ENCODE measurements around the gene HMX3.

The HMX3 gene

DNA sequence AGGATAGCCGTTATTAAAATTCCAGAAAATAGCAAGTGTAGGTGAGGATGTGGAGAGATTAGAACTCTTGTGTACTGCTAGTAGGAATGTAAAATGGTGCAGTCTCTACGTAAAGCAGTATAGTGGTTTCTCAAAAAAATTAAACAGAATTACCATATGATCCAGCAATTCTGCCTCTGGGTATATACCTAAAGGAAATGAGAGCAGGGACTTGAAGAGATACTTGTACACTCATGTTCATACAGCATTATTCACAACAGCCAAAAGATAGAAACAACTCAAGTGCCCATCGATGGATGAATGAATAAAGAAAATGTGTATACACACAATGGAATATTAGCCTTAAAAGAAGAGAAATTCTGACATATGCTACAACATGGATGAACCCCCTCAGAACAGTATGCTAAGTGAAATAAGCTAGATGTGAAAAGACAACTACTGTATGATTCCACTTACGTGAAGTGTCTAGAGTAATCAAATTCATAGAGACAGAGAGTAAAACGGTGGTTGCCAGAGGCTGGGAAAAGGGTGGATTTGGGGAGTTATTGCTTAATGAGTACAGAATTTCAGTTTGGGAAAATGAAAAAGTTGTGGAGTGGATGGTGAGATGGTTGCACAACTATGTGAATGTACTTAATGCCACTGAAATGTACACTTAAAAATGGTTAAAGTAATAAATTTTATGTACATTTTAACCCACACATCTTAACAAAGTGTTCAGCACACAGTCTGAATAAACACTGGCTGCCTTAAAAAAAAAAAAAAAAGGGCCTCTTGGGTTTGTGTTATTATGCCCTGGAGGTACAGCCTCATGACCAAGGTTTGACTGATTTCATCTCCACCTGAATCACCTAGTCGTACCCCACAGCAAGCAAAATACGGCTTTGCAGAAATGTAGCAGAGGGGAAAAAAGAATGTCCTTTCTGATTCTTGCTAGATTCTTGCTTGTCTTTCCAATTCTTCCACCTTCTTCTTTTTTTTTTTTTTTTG, 44.6 kb downstream of the HMX3 start:
- no peak for DNase-seq

DNA sequence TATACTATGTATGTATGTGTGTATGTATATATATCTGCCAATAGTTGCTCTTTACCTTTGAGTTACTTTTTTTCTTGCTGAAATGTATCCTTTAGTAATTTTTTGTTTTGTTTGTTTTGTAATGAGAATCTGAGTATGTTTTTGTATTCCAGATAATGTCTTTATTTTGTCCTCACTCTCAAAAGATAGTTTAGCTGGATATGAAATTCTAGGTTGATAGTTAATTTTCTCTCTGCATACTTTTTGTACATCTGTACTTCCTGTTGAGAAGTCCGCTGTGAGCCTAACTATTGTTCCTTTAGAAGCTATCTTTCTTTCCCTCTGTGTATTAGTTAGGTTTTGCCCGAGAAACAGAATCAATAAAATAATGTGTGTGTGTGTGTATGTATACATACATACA, 48.0 kb downstream of the HMX3 start:
- DNase-seq: no peak

DNA sequence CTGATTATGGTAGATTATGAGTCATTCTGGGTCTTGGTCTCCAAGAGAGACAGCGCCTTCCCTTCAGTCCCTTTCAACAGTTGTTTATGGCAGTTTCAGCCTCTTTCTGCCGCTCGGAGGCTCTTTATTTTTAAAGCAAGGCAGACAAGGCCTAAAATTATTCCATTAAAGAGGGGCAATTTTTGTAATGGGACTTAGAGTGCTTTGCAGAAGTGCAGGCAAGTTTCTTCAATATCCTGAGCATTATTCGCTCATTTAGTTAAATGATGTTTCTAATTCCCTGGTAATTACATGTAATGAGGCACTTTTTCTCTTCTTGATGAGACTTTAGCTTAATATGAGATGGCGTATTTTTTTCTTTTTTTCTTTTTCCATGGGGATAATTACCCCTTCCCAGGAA, 52.0 kb downstream of the HMX3 start:
- DNase-seq: no peak
